A673 (cell line): ENCODE data around the gene GRIK2. TPM values are rescaled to one million over a fixed set of nuclear protein-coding genes. Genes with fewer than 3 reads are reported as not detected.

Source experiments
- BruUV-seq: library from RNA; stranded (reverse); fragments of 400-500 nt; replicated peaks from 2 replicates; lab custom pipeline; 2021; lab: Mats Ljungman, UMichigan
- CTCF ChIA-PET: fragments of 300-600 bp; sonication (Branson Sonifier 250); formaldehyde crosslinking; loops from one replicate; lab custom pipeline; 2022; ENCODE audit warnings: antibody characterized with exemption; lab: Charles Lee
- POLR2A ChIA-PET: fragments of 300-600 bp; sonication (Branson Sonifier 250); formaldehyde crosslinking; loops from one replicate; lab custom pipeline; 2022; ENCODE audit warnings: antibody characterized with exemption; ENCODE audit not compliant: low non-redundant PET; lab: Charles Lee
- DNase-seq: peaks from one replicate; pipeline ENCODE4 v3.0.0-alpha.2; 2015; ENCODE audit warnings: low spot score
- H3K27ac ChIP-seq: fragments of 200-600 bp; sonication (generic); 2 replicates; pipeline ENCODE4 v1.5.1; 2016; ENCODE audit warnings: mixed run types, low read depth, mild to moderate bottlenecking, mixed read lengths, antibody characterized with exemption, low read length; ENCODE audit not compliant: poor library complexity, severe bottlenecking
- H3K27me3 ChIP-seq: fragments of 200-600 bp; sonication (generic); replicated peaks from 2 replicates; pipeline ENCODE4 v1.6.1; 2017; ENCODE audit warnings: mixed run types, low read depth, mild to moderate bottlenecking, mixed read lengths, antibody characterized with exemption, low read length; ENCODE audit not compliant: insufficient read depth, poor library complexity
- H3K36me3 ChIP-seq: fragments of 200-600 bp; sonication (generic); 2 replicates; pipeline ENCODE4 v1.6.1; 2016; ENCODE audit warnings: mixed run types, mild to moderate bottlenecking, mixed read lengths, antibody characterized with exemption, low read length; ENCODE audit not compliant: insufficient read depth, poor library complexity, severe bottlenecking
- H3K4me1 ChIP-seq: fragments of 200-600 bp; sonication (generic); 2 replicates; pipeline ENCODE4 v1.6.1; 2017; ENCODE audit warnings: mixed run types, mild to moderate bottlenecking, mixed read lengths, antibody characterized with exemption, low read length; ENCODE audit not compliant: insufficient read depth, poor library complexity, severe bottlenecking
- H3K4me3 ChIP-seq: fragments of 200-600 bp; sonication (generic); 2 replicates; pipeline ENCODE4 v1.5.1; 2016; ENCODE audit warnings: low read depth, mixed run types, mild to moderate bottlenecking, mixed read lengths, low read length; ENCODE audit not compliant: poor library complexity, severe bottlenecking
- H3K9me3 ChIP-seq: fragments of 200-600 bp; sonication (generic); 2 replicates; pipeline ENCODE4 v1.6.1; 2016; ENCODE audit warnings: mixed run types, low read depth, mild to moderate bottlenecking, mixed read lengths, antibody characterized with exemption, low read length; ENCODE audit not compliant: poor library complexity, severe bottlenecking
- CTCF ChIP-seq: fragments of 300-800, 200-600 bp; sonication (generic); conservative IDR thresholded peaks from 2 replicates; pipeline ENCODE4 v1.5.1; 2017; ENCODE audit warnings: low read depth, mild to moderate bottlenecking, antibody characterized with exemption, low read length, moderate library complexity, mixed read lengths
- EZH2 ChIP-seq: fragments of 200-600 bp; sonication (generic); IDR thresholded peaks from 2 replicates; pipeline ENCODE4 v1.6.1; 2017; ENCODE audit warnings: borderline replicate concordance, low read depth, mild to moderate bottlenecking, mixed read lengths, antibody characterized with exemption, low read length; ENCODE audit not compliant: poor library complexity, severe bottlenecking
- intact Hi-C: fragments of 100-400 bp; cut with micrococcal nuclease; formaldehyde crosslinking; loops from one replicate; pipeline ENCODE4 v1.10.0; 2022; ENCODE audit not compliant: unreplicated experiment
- total RNA-seq: library from RNA; stranded (reverse); gene quantifications from 2 replicates; pipeline ENCODE4 v1.2.3, GENCODE V29; 2021

The GRIK2 gene
- total RNA-seq, 1 experiment from 2014 or later, result 62.1 TPM

DNA sequence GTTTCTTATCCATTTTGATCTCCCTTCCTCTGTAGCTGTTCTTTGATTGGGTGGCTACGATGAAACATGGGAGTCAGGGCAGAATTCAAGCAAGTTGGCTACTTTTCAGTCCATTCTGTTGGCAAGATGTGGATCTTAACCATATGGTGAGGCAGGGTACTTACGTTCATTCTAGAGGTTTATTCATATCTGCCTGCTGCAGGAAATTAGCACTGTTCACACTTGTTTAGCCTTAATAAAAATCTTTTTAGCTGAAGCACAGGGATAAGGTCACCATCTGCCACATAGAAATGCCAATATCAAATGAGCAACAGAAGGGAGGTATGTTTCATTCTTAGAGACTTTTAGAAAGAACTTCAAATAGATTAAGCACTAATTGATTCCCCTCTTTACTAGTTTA lies 83.9 kb downstream of the GRIK2 start:
- ChIA-PET POLR2A (no interaction called here), CTCF (no interaction called here)

DNA sequence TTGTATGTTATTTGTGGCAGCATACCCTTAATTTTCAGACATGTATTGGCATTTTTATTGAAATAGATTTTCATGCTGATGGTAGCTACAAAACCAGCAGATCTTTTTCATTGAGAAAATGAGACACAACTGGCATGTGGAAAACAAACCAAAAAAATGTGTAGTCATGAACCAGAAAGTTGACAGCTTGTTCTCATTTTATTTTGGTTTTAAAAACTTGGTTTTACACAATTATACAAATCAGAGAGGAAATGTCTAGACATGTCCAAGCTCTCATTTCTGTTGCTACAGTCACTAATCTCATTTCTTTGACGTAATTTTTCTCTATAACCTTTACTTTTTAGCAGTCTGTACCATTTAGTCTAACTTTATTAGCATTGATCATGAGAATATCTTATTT lies 85.4 kb downstream of the GRIK2 start:
- TF ChIP-seq CTCF (no peak), EZH2 (no peak)
- CTCF ChIA-PET, result no interaction called here
- H3K4me3 ChIP-seq, result no peak overlapping the region
- no TSS peak for BruUV-seq
- no peaks in the 10 kb centered on the region for H3K9me3 ChIP-seq
- H3K27me3 ChIP-seq, result no peaks in the 10 kb centered on the region
- H3K36me3 ChIP-seq, result no peaks in the 10 kb centered on the region
- no peak overlapping the region for H3K27ac ChIP-seq
- intact Hi-C loops, result no loop called here
- POLR2A ChIA-PET, result no interaction called here
- peaks cover 16% of the 10 kb centered on the region for H3K4me1 ChIP-seq
- no peak for DNase-seq

More for the DNA sequence above, 83.9 kb downstream of the GRIK2 start:
- Histone ChIP-seq H3K27ac (no peak overlapping the region), H3K36me3 (no peaks in the 10 kb centered on the region), H3K4me3 (no peak overlapping the region), H3K27me3 (no peaks in the 10 kb centered on the region), H3K4me1 (peaks cover 19% of the 10 kb centered on the region), H3K9me3 (no peaks in the 10 kb centered on the region)
- DNase-seq, result peak; percentile 42
- no TSS peak for BruUV-seq
- TF ChIP-seq EZH2 (no peak), CTCF (no peak)
- intact Hi-C loops, result no loop called here

GRCh38 chr6:101482606-101483005 lies 89.1 kb downstream of the GRIK2 start:
- DNase-seq, result no peak
- POLR2A ChIA-PET, result no interaction called here
- Histone ChIP-seq H3K36me3 (no peaks in the 10 kb centered on the region), H3K9me3 (no peaks in the 10 kb centered on the region), H3K27me3 (no peaks in the 10 kb centered on the region), H3K4me3 (no peak overlapping the region), H3K27ac (no peak overlapping the region), H3K4me1 (peaks cover 13% of the 10 kb centered on the region)
- TF ChIP-seq EZH2 (no peak), CTCF (no peak)
- no TSS peak for BruUV-seq
- intact Hi-C loops, result no loop called here
- CTCF ChIA-PET, result no interaction called here
